OCI-LY7 (cell line): ENCODE data around the gene SGMS1.

ENCODE experiments used
- EZH2phosphoT487 ChIP-seq: fragments of 200-600 bp; sonication (generic); IDR thresholded peaks from 2 replicates; pipeline ENCODE4 v1.6.1; 2018; ENCODE audit warnings: low read depth, borderline replicate concordance, mild to moderate bottlenecking, mixed run types, antibody characterized with exemption, low read length, moderate library complexity, mixed read lengths
- TF ChIP-seq, protein P1 (sequence below): fragments of 200-600 bp; sonication (generic); conservative IDR thresholded peaks from 2 replicates; pipeline ENCODE4 v1.5.1; 2014; ENCODE audit warnings: mild to moderate bottlenecking, antibody characterized with exemption, low read length, moderate library complexity, mixed read lengths

DNA sequence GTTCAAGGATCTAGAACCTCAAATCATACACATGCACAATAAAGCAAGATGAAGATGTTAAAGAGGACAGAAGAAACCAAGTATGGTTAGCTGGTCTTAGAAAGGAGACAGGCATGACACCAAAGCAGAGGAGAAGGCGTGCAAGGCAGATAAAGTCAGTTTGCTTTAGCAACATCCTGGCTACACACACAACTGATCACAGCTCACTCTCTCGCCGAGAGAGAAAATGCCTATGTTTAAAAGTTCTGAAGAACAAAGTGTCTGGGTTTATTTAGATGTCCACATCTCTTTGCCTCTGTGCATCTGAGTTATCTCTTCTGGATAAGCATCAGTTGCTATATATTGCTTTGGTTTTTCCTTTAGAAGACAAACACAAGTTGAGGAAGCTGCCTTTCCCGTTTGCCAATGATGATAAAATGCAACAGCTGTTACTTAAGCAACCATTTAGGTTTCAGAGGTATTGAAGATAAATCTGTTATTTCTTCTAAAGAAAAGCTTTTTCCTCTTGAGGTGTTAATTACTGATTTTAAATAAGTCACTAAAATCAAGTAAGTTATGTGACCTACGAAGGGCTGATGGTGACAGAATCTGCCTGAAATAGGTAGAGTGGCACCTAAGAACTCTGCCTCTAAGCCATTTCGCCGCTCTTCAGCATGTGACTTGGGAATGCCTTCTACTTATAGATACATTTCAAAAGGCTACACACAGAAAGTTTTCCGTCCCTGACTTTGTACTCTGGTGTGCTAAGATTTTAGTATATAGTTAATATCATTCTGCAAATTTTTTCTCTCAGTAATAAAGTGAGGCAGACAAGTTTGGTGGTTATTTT, 226.2 kb downstream of the SGMS1 start:
- TF ChIP-seq, protein P1, sequence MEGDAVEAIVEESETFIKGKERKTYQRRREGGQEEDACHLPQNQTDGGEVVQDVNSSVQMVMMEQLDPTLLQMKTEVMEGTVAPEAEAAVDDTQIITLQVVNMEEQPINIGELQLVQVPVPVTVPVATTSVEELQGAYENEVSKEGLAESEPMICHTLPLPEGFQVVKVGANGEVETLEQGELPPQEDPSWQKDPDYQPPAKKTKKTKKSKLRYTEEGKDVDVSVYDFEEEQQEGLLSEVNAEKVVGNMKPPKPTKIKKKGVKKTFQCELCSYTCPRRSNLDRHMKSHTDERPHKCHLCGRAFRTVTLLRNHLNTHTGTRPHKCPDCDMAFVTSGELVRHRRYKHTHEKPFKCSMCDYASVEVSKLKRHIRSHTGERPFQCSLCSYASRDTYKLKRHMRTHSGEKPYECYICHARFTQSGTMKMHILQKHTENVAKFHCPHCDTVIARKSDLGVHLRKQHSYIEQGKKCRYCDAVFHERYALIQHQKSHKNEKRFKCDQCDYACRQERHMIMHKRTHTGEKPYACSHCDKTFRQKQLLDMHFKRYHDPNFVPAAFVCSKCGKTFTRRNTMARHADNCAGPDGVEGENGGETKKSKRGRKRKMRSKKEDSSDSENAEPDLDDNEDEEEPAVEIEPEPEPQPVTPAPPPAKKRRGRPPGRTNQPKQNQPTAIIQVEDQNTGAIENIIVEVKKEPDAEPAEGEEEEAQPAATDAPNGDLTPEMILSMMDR: no peak
- TF ChIP-seq EZH2phosphoT487: no peak
